Thymus (tissue), 11 donors: Measurements from ENCODE around the gene SLC51B. TPM values are rescaled to one million over a fixed set of nuclear protein-coding genes. Genes with fewer than 3 reads are reported as not detected.

Source experiments
- DNase-seq, 9 donors: peaks; one replicate each; pipeline ENCODE4 v3.0.0-alpha.2; 2013; ENCODE audit warnings: low spot score in 9 of 9, low read depth in 6 of 9, missing footprints in 1 of 9
- H3K27ac ChIP-seq, 2 donors: one replicate each; pipeline ENCODE4 v1.5.1; 2013; ENCODE audit warnings: control low read depth in 1 of 2, low read depth in 1 of 2, low read length in 1 of 2, mild to moderate bottlenecking in 1 of 2, moderate library complexity in 1 of 2
- H3K27me3 ChIP-seq, 2 donors: one replicate each; pipeline ENCODE4 v1.5.1; 2013; ENCODE audit warnings: low read length in 1 of 2; ENCODE audit not compliant: control insufficient read depth in 2 of 2, insufficient read depth in 1 of 2
- H3K36me3 ChIP-seq, 2 donors: one replicate each; pipeline ENCODE4 v1.5.1; 2013; ENCODE audit warnings: low read length in 1 of 2, mild to moderate bottlenecking in 1 of 2, moderate library complexity in 1 of 2; ENCODE audit not compliant: control insufficient read depth in 2 of 2, insufficient read depth in 2 of 2
- H3K4me1 ChIP-seq, 2 donors: one replicate each; pipeline ENCODE4 v1.5.1; 2013; ENCODE audit warnings: low read length in 2 of 2; ENCODE audit not compliant: control insufficient read depth in 2 of 2, insufficient read depth in 2 of 2
- H3K4me3 ChIP-seq, 2 donors: one replicate each; pipeline ENCODE4 v1.5.1; 2013; ENCODE audit warnings: low read length in 2 of 2, control low read depth in 1 of 2, mild to moderate bottlenecking in 1 of 2
- H3K9me3 ChIP-seq, 2 donors: one replicate each; pipeline ENCODE4 v1.5.1; 2013; ENCODE audit warnings: low read length in 1 of 2, mild to moderate bottlenecking in 1 of 2; ENCODE audit not compliant: control insufficient read depth in 2 of 2, insufficient read depth in 1 of 2
- WGBS: extraction: QIAGEN DNeasy Blood & Tissue Kit; methylation state at CpG from one replicate; pipeline ENCODE4 v1.1.7; 2013; 5-methylcytosine and 5-hydroxymethylcytosine counted together
- polyA plus RNA-seq: library from polyadenylated mRNA; stranded (reverse); fragments of 200-250 nt; gene quantifications from one replicate; pipeline ENCODE4 v1.2.3, GENCODE V29; 2013
- total RNA-seq: library from RNA; stranded (reverse); fragments of 120-200 nt; gene quantifications from one replicate; pipeline ENCODE4 v1.2.4, GENCODE V29; 2013
- donor health status: healthy.

SLC51B gene
- total and polyA plus RNA-seq, 2 donors, result 0.16 TPM; not detected in 1

GRCh38 chr15:65026756-65027155 lies 18.4 kb upstream of the SLC51B start:
- H3K9me3 ChIP-seq, result no peaks in the 10 kb centered on the region
- peaks cover 11 to 24% of the 10 kb centered on the region in 2 donors for H3K36me3 ChIP-seq
- H3K4me3 ChIP-seq, result no peak overlapping the region
- no peak overlapping the region for H3K27ac ChIP-seq
- H3K27me3 ChIP-seq, result no peaks in the 10 kb centered on the region
- H3K4me1 ChIP-seq, result peaks cover 5 to 12% of the 10 kb centered on the region in 2 donors
- 97% methylated on average over 6 of the region's 6 CpGs for WGBS
- DNase-seq, result no peak

- Histone ChIP-seq H3K36me3 (peaks cover 11 to 24% of the 10 kb centered on the region in 2 donors), H3K27me3 (no peaks in the 10 kb centered on the region), H3K4me3 (no peak overlapping the region), H3K4me1 (peaks cover 5 to 12% of the 10 kb centered on the region in 2 donors), H3K9me3 (no peaks in the 10 kb centered on the region), H3K27ac (no peak overlapping the region)
- no peak for DNase-seq
- WGBS, result 92% methylated on average over 1 of the region's 1 CpG
These were observed 17.6 kb upstream of the SLC51B start for GRCh38 chr15:65027593-65027992.

- peaks cover 11 to 21% of the 10 kb centered on the region in 2 donors for H3K36me3 ChIP-seq
- peaks cover 0 to 5% of the 10 kb centered on the region in 2 donors for H3K27me3 ChIP-seq
- DNase-seq, result peak in 3 of 9 donors; percentile 11 to 46 (median 25)
- no peak overlapping the region for H3K27ac ChIP-seq
- 29% methylated on average over 10 of the region's 10 CpGs for WGBS
- H3K9me3 ChIP-seq, result no peaks in the 10 kb centered on the region
- H3K4me3 ChIP-seq, result peak overlapping the region; percentile 66 to 89
- peaks cover 5 to 18% of the 10 kb centered on the region in 2 donors for H3K4me1 ChIP-seq
These were observed 16.8 kb upstream of the SLC51B start for GRCh38 chr15:65028338-65028737.

GRCh38 chr15:65028921-65029735 lies 16.1 kb upstream of the SLC51B start, which contains the start of gene MTFMT:
Gene MTFMT, minus strand, starts transcription at chr15:65029639. Its CDS starts 26 bp downstream, at chr15:65029613.
- Histone ChIP-seq H3K4me1 (peaks cover 5 to 18% of the 10 kb centered on the region in 2 donors), H3K4me3 (peak within 1 kb of the TSS; percentile 66 to 89), H3K27me3 (peaks cover 0 to 6% of the 10 kb centered on the region in 2 donors), H3K9me3 (no peaks in the 10 kb centered on the region), H3K36me3 (peaks cover 11 to 16% of the 10 kb centered on the region in 2 donors), H3K27ac (peak within 1 kb of the TSS in 1 of 2 donors; percentile 68)
- under 1% methylated on average over 73 of the region's 73 CpGs for WGBS
- DNase-seq, result peak in 8 of 9 donors; percentile 68 to 90 (median 80)

- Histone ChIP-seq H3K27ac (no peak overlapping the region), H3K27me3 (peaks cover 0 to 6% of the 10 kb centered on the region in 2 donors), H3K9me3 (no peaks in the 10 kb centered on the region), H3K36me3 (peaks cover 7 to 14% of the 10 kb centered on the region in 2 donors), H3K4me3 (peak overlapping the region in 1 of 2 donors; percentile 89), H3K4me1 (peaks cover 5 to 18% of the 10 kb centered on the region in 2 donors)
- DNase-seq, result no peak
- WGBS, result 64% methylated on average over 12 of the region's 12 CpGs
These were observed 15.4 kb upstream of the SLC51B start for GRCh38 chr15:65029736-65030208.

GRCh38 chr15:65032801-65033537 lies 12.2 kb upstream of the SLC51B start:
- WGBS, result 31% methylated on average over 13 of the region's 13 CpGs
- H3K4me3 ChIP-seq, result no peak overlapping the region
- H3K27me3 ChIP-seq, result peaks cover 0 to 6% of the 10 kb centered on the region in 2 donors
- H3K27ac ChIP-seq, result no peak overlapping the region
- peaks cover 5 to 17% of the 10 kb centered on the region in 2 donors for H3K4me1 ChIP-seq
- no peaks in the 10 kb centered on the region for H3K9me3 ChIP-seq
- DNase-seq, result peak in 2 of 9 donors; percentile 32 to 39
- H3K36me3 ChIP-seq, result no peaks in the 10 kb centered on the region

- H3K36me3 ChIP-seq, result no peaks in the 10 kb centered on the region
- DNase-seq, result peak in 3 of 9 donors; percentile 18 to 51 (median 25)
- no peak overlapping the region for H3K27ac ChIP-seq
- H3K4me3 ChIP-seq, result no peak overlapping the region
- WGBS, result 14% methylated on average over 4 of the region's 4 CpGs
- H3K4me1 ChIP-seq, result peaks cover 0 to 11% of the 10 kb centered on the region in 2 donors
- no peaks in the 10 kb centered on the region for H3K9me3 ChIP-seq
- peaks cover 0 to 6% of the 10 kb centered on the region in 2 donors for H3K27me3 ChIP-seq
These were observed 11.4 kb upstream of the SLC51B start for GRCh38 chr15:65033659-65034269.

- peaks cover 0 to 8% of the 10 kb centered on the region in 2 donors for H3K4me1 ChIP-seq
- DNase-seq, result no peak
- WGBS, result 97% methylated on average over 11 of the region's 11 CpGs
These were observed 10.5 kb upstream of the SLC51B start for GRCh38 chr15:65034719-65035118.

More at GRCh38 chr15:65034719-65035118, 10.5 kb upstream of the SLC51B start:
- H3K9me3 ChIP-seq, result no peaks in the 10 kb centered on the region
- H3K27ac ChIP-seq, result no peak overlapping the region
- no peak overlapping the region for H3K4me3 ChIP-seq
- peaks cover 0 to 6% of the 10 kb centered on the region in 2 donors for H3K27me3 ChIP-seq
- H3K36me3 ChIP-seq, result no peaks in the 10 kb centered on the region
